NCI-H524 treated with DMSO at 0.1 percent for 48 hours (cell line): ENCODE measurements around the gene AP1M2.
"Not testable (repeated sequence)": the region's sequence is repeated elsewhere in the genome, so short reads cannot be mapped to it uniquely, and the experiment has no call there.

Experiments
- DNase-seq: peaks from one replicate; lab custom pipeline; 2025; lab: John Stamatoyannopoulos, UW

AP1M2 gene

DNA sequence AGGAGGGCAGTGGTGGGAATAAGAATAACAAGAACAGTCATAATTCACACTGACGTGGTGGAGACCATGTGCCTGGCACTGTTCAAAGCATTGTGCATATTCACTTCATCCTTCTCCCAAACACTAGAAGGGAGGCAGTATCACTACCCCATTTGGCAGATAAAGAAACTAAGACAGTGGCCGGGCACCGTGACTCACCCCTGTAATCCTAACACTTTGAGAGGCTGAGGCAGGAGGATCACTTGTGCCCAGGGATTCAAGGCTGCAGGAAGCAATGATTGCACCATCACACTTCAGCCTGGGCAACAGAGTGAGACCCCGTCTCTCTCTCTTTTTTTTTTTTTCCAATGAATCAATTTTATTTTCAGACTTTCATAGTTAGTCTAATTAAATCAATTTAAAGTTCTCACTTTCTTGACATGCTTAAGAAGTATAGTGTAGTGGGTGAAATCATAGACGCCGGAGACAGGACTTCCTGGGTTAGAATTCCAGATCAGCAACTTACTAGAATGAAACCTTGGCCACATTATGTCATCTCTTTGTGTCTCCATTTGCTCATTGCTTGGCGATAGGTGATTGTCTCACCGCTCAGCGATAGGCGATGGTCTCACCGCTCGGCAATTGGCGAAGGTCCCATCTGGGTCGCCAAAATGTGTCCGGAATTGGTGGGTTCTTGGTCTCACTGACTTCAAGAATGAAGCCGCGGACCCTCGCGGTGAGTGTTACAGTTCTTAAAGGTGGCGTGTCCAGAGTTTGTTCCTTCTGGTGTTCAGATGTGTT, 48.7 kb downstream of the AP1M2 start:
- no peak for DNase-seq

- DNase-seq: no peak
Observed at GRCh38 chr19:10537668-10538067, 49.4 kb downstream of the AP1M2 start.

- DNase-seq: no peak
Observed at GRCh38 chr19:10535613-10536012, 51.5 kb downstream of the AP1M2 start.

DNA sequence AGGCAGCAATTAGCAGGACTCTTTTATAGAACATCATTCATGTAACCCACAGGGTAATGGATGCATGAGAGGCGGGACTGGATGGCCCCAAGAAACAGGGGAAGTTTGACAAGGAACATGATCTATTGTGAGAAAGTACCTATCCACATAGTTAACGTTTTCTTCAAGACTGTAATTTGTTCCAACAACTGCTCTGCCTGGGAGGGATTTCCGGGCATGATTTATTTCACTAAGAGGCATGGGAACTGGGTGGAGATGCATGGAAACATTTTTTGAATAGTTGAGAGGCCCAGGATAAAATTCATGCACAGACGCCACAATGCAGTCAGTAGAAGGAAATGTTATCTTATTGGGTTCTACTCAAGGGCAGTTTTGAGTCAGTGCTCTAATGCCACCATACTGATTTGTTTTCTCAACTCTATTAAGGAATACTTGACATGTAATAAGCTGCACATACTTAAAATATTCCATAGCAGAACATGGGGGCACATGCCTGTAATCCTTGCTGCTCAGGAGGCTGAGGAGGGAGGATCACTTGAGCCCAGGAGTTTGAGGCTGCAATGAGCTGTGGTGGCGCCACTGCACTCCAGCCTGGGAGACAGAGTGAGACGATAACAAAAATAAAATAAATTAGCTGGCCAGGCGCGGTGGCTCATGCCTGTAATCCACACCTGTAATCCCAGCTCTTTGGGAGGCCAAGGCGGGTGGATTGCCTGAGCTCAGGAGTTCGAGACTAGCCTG, 53.3 kb downstream of the AP1M2 start:
- DNase-seq: no peak

- no peak for DNase-seq
Observed at GRCh38 chr19:10532457-10532856, 54.7 kb downstream of the AP1M2 start.

GRCh38 chr19:10526887-10527286, 60.2 kb downstream of the AP1M2 start:
- DNase-seq: not testable (repeated sequence)

DNA sequence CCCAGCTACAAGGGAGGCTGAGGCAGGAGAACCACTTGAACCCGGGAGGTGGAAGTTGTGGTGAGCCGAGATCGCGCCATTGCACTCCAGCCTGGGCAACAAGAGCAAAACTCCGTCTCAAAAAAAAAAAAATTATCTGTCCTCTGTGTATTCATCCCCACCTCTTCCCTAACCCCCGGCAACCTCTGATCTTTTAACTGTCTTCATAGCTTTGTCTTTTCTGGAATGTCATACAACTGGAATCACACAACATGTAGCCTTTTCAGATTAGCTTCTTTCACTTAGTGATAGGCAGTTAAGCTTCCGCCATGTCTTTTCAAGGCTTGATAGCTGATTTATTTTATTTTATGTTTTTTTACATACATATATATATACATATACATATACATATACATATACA, 61.5 kb downstream of the AP1M2 start:
- DNase-seq: no peak

DNA sequence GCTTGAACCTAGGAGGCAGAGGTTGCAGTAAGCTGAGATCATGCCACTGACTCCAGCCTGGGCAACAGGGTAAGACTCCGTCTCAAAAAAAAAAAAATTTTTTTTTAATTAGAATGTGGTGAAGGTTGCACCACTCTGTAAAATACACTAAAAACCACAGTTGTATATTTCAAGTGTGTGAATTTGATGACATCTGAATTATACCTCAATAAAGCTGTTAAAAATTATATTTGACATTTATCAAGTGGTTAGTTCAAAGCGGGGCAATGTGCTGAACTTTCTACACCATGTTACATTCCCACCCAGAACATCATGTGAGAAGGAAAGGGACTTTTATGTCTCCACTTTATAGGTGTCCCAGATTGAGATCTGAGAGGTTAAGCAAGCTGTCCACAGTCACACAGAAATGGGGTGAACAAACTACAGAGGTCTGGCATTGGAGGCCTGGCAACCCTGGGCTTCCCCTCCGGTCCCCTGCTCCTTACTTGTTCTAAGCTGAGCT, 63.9 kb downstream of the AP1M2 start:
- DNase-seq: no peak
